Right kidney (tissue), 1 donor: ENCODE results near the gene PDGFD.

ENCODE experiments used
- DNase-seq: peaks from one replicate; pipeline ENCODE4 v3.0.0-alpha.2; 2016

PDGFD gene

GRCh38 chr11:103920449-103920848 lies 243.5 kb downstream of the PDGFD start:
- no peak for DNase-seq

GRCh38 chr11:103910721-103911120 lies 253.2 kb downstream of the PDGFD start:
- DNase-seq, result no peak

GRCh38 chr11:103907548-103908455 lies 256.1 kb downstream of the PDGFD start:
- DNase-seq, result no peak

- DNase-seq, result no peak
These were observed 256.8 kb downstream of the PDGFD start for GRCh38 chr11:103907136-103907535.

GRCh38 chr11:103906291-103906867 lies 257.6 kb downstream of the PDGFD start:
- DNase-seq, result no peak

GRCh38 chr11:103904324-103904667 lies 259.7 kb downstream of the PDGFD start:
- no peak for DNase-seq

- DNase-seq, result no peak
These were observed 260.2 kb downstream of the PDGFD start for GRCh38 chr11:103903621-103904323.

- no peak for DNase-seq
These were observed 261.0 kb downstream of the PDGFD start for GRCh38 chr11:103902994-103903393.

GRCh38 chr11:103901656-103902055 lies 262.3 kb downstream of the PDGFD start:
- no peak for DNase-seq

- DNase-seq, result no peak
These were observed 265.2 kb downstream of the PDGFD start for GRCh38 chr11:103898577-103899336.

GRCh38 chr11:103898065-103898464 lies 265.9 kb downstream of the PDGFD start:
- no peak for DNase-seq

- DNase-seq, result no peak
These were observed 266.6 kb downstream of the PDGFD start for GRCh38 chr11:103897160-103897936.

- no peak for DNase-seq
These were observed 268.8 kb downstream of the PDGFD start for GRCh38 chr11:103895106-103895505.

GRCh38 chr11:103894673-103895072 lies 269.3 kb downstream of the PDGFD start:
- no peak for DNase-seq

- DNase-seq, result no peak
These were observed 269.9 kb downstream of the PDGFD start for GRCh38 chr11:103894034-103894433.

GRCh38 chr11:103893371-103893770 lies 270.6 kb downstream of the PDGFD start:
- DNase-seq, result no peak

GRCh38 chr11:103892603-103893002 lies 271.3 kb downstream of the PDGFD start:
- no peak for DNase-seq

- no peak for DNase-seq
These were observed 273.3 kb downstream of the PDGFD start for GRCh38 chr11:103890654-103891053.

GRCh38 chr11:103889679-103890078 lies 274.3 kb downstream of the PDGFD start:
- no peak for DNase-seq

GRCh38 chr11:103888541-103888951 lies 275.4 kb downstream of the PDGFD start:
- no peak for DNase-seq

- no peak for DNase-seq
These were observed 276.8 kb downstream of the PDGFD start for GRCh38 chr11:103887001-103887658.
